ENCODE measurements around the gene SMIM11. TPM values are rescaled to one million over a fixed set of nuclear protein-coding genes. Genes with fewer than 3 reads are reported as not detected.

The SMIM11 gene
- total RNA-seq: 6.3 and 10.8 TPM in 2 replicates

GRCh38 chr21:34374940-34375618, at the start of gene SMIM11:
TSS of gene SMIM11 (plus strand) at chr21:34375507. CDS start at chr21:34379505, 3,998 bp downstream.

GRCh38 chr21:34363733-34364132, 11.6 kb upstream of the SMIM11 start, which contains the start of gene KCNE2:
TSS of gene KCNE2 (plus strand) at chr21:34364006. CDS start at chr21:34370479, 6,473 bp downstream.

GRCh38 chr21:34423805-34424204, 48.5 kb downstream of the SMIM11 start, which contains the start of gene SMIM34:
TSS of gene SMIM34 (minus strand) at chr21:34423951. CDS start at chr21:34423839, 112 bp downstream.

Other genes with a start within 250 kb of the SMIM11 start
- not detected in 2 replicates for gene KCNE2, start 11.5 kb upstream of the SMIM11 start, total RNA-seq
- gene SMIM34, start 48.4 kb downstream of the SMIM11 start, total RNA-seq: not detected in 2 replicates
- under 0.01 TPM in 1 of 2 replicates, not detected in the other for gene KCNE1, start 136.7 kb downstream of the SMIM11 start, total RNA-seq
- 16.8 and 21.6 TPM in 2 replicates for gene RCAN1, start 239.6 kb downstream of the SMIM11 start, total RNA-seq

Measured in mesangial cell (primary cell).